CD4-positive, CD25-positive, alpha-beta regulatory T cell (primary cell): ENCODE data around the gene NUMA1. TPM values are rescaled to one million over a fixed set of nuclear protein-coding genes. Genes with fewer than 3 reads are reported as not detected.
A peak's percentile ranks its signal among the peaks of the same experiment; 100 is the strongest.

ENCODE experiments used
- ATAC-seq, 2 donors: fragments of 150-1000 bp; cut with Tn5 transposase; one replicate each; pipeline ENCODE4 v1.10.0; 2021; ENCODE audit warnings: low read depth in 2 of 2, moderate number of reproducible peaks in 2 of 2, moderate library complexity in 1 of 2
- DNase-seq, 3 donors: peaks; one replicate each; pipeline versions ENCODE4 v3.0.0 to v3.0.0-alpha.2; 2012 to 2022; ENCODE audit warnings: mixed read lengths in 1 of 3
- H3K27ac ChIP-seq: one replicate; pipeline ENCODE4 v1.7.0; 2013; ENCODE audit warnings: mild to moderate bottlenecking, low read length; ENCODE audit not compliant: insufficient read depth, poor library complexity, severe bottlenecking
- H3K27me3 ChIP-seq: one replicate; pipeline ENCODE4 v1.7.0; 2013; ENCODE audit warnings: low read length; ENCODE audit not compliant: control insufficient read depth, insufficient read depth
- H3K36me3 ChIP-seq: one replicate; pipeline ENCODE4 v1.7.0; 2013; ENCODE audit warnings: mild to moderate bottlenecking, low read length, moderate library complexity; ENCODE audit not compliant: control insufficient read depth, insufficient read depth
- H3K4me1 ChIP-seq: 2 replicates; pipeline ENCODE4 v1.7.0; 2013; ENCODE audit warnings: mild to moderate bottlenecking, low read length; ENCODE audit not compliant: insufficient read depth, control insufficient read depth, poor library complexity, severe bottlenecking
- H3K4me3 ChIP-seq: one replicate; pipeline ENCODE4 v1.7.0; 2013; ENCODE audit warnings: low read depth, mild to moderate bottlenecking, low read length, moderate library complexity
- H3K9me3 ChIP-seq, 2 experiments: 1 replicate in 1 of 2; 2 replicates in 1 of 2; pipeline ENCODE4 v1.7.0; 2013; ENCODE audit warnings: low read length in 2 of 2, mild to moderate bottlenecking in 1 of 2, moderate library complexity in 1 of 2; ENCODE audit not compliant: control insufficient read depth in 2 of 2
- H3K27ac Mint-ChIP-seq, 3 donors: one replicate each; pipeline ENCODE4 v1.8.0; 2020 to 2022; ENCODE audit warnings: mild to moderate bottlenecking in 3 of 3, mixed read lengths in 3 of 3, moderate library complexity in 2 of 3
- H3K27me3 Mint-ChIP-seq: one replicate; pipeline ENCODE4 v1.8.0; 2022; ENCODE audit warnings: mild to moderate bottlenecking, mixed read lengths
- H3K36me3 Mint-ChIP-seq: one replicate; pipeline ENCODE4 v1.8.0; 2020; ENCODE audit warnings: mixed read lengths
- H3K4me1 Mint-ChIP-seq, 4 donors: one replicate each; pipeline ENCODE4 v1.8.0; 2020 to 2022; ENCODE audit warnings: mixed read lengths in 4 of 4, mild to moderate bottlenecking in 1 of 4
- H3K4me3 Mint-ChIP-seq, 4 donors: one replicate each; pipeline ENCODE4 v1.8.0; 2020 to 2022; ENCODE audit warnings: mild to moderate bottlenecking in 4 of 4, mixed read lengths in 4 of 4, moderate library complexity in 3 of 4
- H3K9me3 Mint-ChIP-seq, 7 donors: one replicate each; pipeline ENCODE4 v1.8.0; 2020 to 2022; ENCODE audit warnings: mixed read lengths in 7 of 7, mild to moderate bottlenecking in 3 of 7, moderate library complexity in 2 of 7
- polyA plus RNA-seq, 4 donors: library from polyadenylated mRNA; unstranded; fragments of 300-500 nt; fragmentation: Illumina TruSeq; gene quantifications; one replicate each; pipeline ENCODE4 v1.2.3, GENCODE V29; 2021
- total RNA-seq: library from RNA; stranded (reverse); gene quantifications from one replicate; pipeline ENCODE4 v1.2.3, GENCODE V29; 2022

NUMA1 gene, protein sequence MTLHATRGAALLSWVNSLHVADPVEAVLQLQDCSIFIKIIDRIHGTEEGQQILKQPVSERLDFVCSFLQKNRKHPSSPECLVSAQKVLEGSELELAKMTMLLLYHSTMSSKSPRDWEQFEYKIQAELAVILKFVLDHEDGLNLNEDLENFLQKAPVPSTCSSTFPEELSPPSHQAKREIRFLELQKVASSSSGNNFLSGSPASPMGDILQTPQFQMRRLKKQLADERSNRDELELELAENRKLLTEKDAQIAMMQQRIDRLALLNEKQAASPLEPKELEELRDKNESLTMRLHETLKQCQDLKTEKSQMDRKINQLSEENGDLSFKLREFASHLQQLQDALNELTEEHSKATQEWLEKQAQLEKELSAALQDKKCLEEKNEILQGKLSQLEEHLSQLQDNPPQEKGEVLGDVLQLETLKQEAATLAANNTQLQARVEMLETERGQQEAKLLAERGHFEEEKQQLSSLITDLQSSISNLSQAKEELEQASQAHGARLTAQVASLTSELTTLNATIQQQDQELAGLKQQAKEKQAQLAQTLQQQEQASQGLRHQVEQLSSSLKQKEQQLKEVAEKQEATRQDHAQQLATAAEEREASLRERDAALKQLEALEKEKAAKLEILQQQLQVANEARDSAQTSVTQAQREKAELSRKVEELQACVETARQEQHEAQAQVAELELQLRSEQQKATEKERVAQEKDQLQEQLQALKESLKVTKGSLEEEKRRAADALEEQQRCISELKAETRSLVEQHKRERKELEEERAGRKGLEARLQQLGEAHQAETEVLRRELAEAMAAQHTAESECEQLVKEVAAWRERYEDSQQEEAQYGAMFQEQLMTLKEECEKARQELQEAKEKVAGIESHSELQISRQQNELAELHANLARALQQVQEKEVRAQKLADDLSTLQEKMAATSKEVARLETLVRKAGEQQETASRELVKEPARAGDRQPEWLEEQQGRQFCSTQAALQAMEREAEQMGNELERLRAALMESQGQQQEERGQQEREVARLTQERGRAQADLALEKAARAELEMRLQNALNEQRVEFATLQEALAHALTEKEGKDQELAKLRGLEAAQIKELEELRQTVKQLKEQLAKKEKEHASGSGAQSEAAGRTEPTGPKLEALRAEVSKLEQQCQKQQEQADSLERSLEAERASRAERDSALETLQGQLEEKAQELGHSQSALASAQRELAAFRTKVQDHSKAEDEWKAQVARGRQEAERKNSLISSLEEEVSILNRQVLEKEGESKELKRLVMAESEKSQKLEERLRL (N-terminal part only)
- 272 TPM for total RNA-seq
- 10 to 100 TPM; 14.0 to 27.2 (median 20.5) TPM for polyA plus RNA-seq

DNA sequence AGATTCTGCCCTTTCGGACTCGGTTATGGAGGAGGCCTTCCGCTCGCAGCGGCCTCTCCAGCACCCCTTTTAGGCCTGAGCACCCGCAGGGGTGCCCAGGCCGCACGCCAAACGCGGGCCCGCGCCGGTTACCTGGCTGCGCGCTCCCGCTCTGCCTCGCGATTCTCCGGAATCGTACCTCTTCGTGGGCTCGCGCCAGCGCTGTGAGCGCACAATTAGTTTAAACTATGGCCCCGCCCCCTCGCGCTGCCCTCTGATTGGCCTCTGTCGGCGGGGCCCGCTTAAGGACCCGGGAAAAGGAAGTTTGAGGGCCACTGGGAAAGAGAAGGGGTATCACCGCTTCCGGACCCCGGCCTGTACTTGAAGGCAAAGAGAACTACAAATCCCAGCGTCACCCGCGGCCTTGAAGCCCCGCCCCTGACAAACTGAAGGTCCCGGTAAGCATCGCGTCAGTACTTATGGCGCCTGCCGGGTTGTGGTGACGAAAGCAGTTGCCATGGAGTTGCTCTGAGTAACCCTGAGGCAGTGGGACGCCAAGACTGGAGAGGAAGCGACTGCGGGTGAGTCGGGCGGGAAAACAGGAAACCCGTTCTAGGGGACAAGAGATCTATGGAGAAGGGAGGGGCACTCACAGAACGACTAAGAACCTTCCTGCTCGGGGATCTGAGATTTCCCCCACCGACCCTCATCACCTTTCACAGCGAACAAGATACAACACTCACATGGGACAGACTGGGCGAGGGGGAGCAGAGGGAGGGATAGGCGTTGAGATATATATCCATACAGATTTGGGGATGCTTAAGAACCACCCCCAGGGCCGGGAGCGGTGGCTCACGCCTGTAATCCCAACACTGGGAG lies at the start of gene NUMA1, which contains the start of gene LRRC51:
NUMA1 (minus strand) TSS at position 217 of the 858 bp plus-strand sequence. CDS start 44,599 bp downstream, outside the sequence.
LRRC51 (plus strand) TSS at position 525 of the 858 bp plus-strand sequence. CDS start 8,234 bp downstream, outside the sequence.
- H3K27ac Mint-ChIP-seq = peak within 1 kb of the TSS; percentile 98 to 99 (median 99)
- Histone ChIP-seq H3K9me3 (no peaks in the 10 kb centered on the region), H3K4me3 (peak within 1 kb of the TSS; percentile 86), H3K36me3 (peaks cover 3% of the 10 kb centered on the region), H3K27me3 (no peaks in the 10 kb centered on the region), H3K4me1 (peaks cover 17% of the 10 kb centered on the region), H3K27ac (peak within 1 kb of the TSS; percentile 91)
- H3K9me3 Mint-ChIP-seq = no peaks in the 10 kb centered on the region
- peaks cover 26 to 60% (median 50%) of the 10 kb centered on the region in 4 donors for H3K4me1 Mint-ChIP-seq
- peak; percentile 92 to 93 for ATAC-seq
- H3K36me3 Mint-ChIP-seq = peaks cover 10% of the 10 kb centered on the region
- H3K4me3 Mint-ChIP-seq = peak within 1 kb of the TSS; percentile 81 to 96 (median 92)
- DNase-seq = peak; percentile 99 to 100 (median 99)
- H3K27me3 Mint-ChIP-seq = no peaks in the 10 kb centered on the region

DNA sequence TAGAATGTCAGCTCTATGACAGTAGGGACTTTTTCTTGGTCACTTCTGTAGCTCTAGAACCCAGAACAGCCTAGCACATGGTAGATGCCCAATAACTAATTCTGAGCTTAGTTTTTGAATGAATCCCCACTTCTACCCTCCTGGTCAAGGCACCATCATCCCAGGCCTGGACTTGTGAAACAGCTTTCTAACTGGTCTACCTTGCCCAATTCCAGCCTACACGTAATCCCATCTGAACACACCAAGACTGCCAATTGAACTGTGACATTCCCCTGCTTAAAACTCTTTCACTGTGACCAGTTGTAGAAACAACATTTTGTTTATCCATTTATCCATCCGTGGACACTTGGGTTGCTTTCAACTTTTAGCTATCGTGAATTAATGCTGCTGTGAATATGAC lies 49.0 kb upstream of the NUMA1 start:
- Histone ChIP-seq H3K4me1 (no peaks in the 10 kb centered on the region), H3K36me3 (no peaks in the 10 kb centered on the region), H3K4me3 (no peak overlapping the region), H3K27me3 (peaks cover 18% of the 10 kb centered on the region), H3K27ac (no peak overlapping the region), H3K9me3 (peaks cover 13 to 16% of the 10 kb centered on the region in 2 experiments)
- H3K27me3 Mint-ChIP-seq = peaks cover 32% of the 10 kb centered on the region
- peaks cover 0 to 24% (median 9%) of the 10 kb centered on the region in 7 donors for H3K9me3 Mint-ChIP-seq
- H3K4me1 Mint-ChIP-seq = no peaks in the 10 kb centered on the region
- no peaks in the 10 kb centered on the region for H3K36me3 Mint-ChIP-seq
- no peak for ATAC-seq
- no peak overlapping the region for H3K27ac Mint-ChIP-seq
- no peak overlapping the region for H3K4me3 Mint-ChIP-seq
- no peak for DNase-seq

DNA sequence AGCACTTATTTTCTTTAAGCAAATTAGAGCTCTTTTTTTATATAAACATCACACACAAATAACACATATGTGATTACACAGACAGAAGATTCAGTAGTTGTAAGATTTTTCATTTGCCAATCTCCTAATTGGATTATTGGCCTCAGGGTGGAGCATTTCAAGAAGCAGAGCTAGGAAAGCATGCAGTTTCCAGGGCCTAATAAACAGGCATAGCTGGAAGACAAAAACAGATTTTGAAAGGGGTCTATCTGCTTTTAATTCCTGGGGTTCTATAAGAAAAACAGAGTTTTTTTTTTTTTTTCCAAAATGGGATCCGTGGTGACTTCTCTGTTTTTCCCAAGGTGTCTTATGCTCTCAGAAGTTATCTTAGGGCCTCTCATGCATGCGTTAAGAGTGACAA lies 47.6 kb upstream of the NUMA1 start:
- Mint-ChIP-seq H3K27me3 (peaks cover 31% of the 10 kb centered on the region), H3K9me3 (peaks cover 0 to 24% (median 9%) of the 10 kb centered on the region in 7 donors), H3K36me3 (no peaks in the 10 kb centered on the region), H3K4me3 (no peak overlapping the region), H3K4me1 (no peaks in the 10 kb centered on the region), H3K27ac (peak overlapping the region in 1 of 3 donors; percentile 2)
- Histone ChIP-seq H3K27ac (no peak overlapping the region), H3K4me1 (no peaks in the 10 kb centered on the region), H3K4me3 (no peak overlapping the region), H3K9me3 (peaks cover 13 to 16% of the 10 kb centered on the region in 2 experiments), H3K36me3 (no peaks in the 10 kb centered on the region), H3K27me3 (peaks cover 10% of the 10 kb centered on the region)
- no peak for ATAC-seq
- DNase-seq = no peak

DNA sequence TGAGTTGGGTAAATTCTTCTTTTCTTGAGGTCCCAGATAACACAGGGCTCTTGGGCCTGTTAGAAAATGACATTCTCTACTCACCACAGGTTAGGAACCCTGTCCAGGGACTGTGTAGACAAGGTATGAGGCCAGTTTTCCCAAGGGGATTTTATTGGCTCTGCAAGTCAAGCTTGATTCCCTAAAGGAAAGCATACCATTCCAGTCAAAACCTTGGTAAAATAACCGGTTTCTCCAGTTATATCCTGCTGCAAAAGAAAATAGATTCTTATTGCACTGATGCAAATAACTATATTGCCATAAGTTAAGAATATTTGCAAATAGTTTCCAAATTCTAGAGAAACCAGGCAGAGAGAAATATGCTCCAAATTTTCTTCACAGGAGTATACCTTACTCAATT lies 45.6 kb upstream of the NUMA1 start:
- Mint-ChIP-seq H3K36me3 (no peaks in the 10 kb centered on the region), H3K4me3 (no peak overlapping the region), H3K9me3 (peaks cover 0 to 24% (median 9%) of the 10 kb centered on the region in 7 donors), H3K27ac (no peak overlapping the region), H3K27me3 (peaks cover 31% of the 10 kb centered on the region), H3K4me1 (no peaks in the 10 kb centered on the region)
- ATAC-seq = no peak
- DNase-seq = no peak
- Histone ChIP-seq H3K4me1 (no peaks in the 10 kb centered on the region), H3K4me3 (no peak overlapping the region), H3K27ac (no peak overlapping the region), H3K27me3 (peaks cover 7% of the 10 kb centered on the region), H3K36me3 (no peaks in the 10 kb centered on the region), H3K9me3 (peaks cover 13 to 16% of the 10 kb centered on the region in 2 experiments)

DNA sequence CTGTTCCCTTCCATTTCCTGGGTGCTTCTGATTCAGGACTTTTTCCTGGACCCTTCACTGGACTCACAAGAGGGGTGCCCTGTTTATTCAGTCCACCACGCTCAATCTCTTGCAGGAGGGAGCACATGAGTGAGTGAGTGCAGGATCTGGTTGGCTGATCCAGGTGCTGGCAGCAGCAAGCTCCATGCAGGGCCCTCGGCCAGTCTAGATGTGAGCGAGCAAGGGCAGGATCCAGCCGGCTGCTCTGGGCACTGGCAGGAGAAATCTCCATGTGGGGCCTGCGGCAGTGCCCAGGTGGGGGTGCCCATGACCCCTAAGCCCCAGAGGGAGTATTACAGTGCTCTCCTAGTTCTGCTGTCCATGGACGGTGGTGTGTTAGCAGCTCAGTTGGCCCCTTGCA lies 43.7 kb upstream of the NUMA1 start:
- H3K4me3 Mint-ChIP-seq = peak overlapping the region in 1 of 4 donors; percentile 29
- Histone ChIP-seq H3K4me1 (no peaks in the 10 kb centered on the region), H3K4me3 (no peak overlapping the region), H3K27ac (no peak overlapping the region), H3K27me3 (peaks cover 3% of the 10 kb centered on the region), H3K9me3 (peaks cover 13 to 16% of the 10 kb centered on the region in 2 experiments), H3K36me3 (no peaks in the 10 kb centered on the region)
- H3K36me3 Mint-ChIP-seq = no peaks in the 10 kb centered on the region
- DNase-seq (no peak), ATAC-seq (no peak)
- no peak overlapping the region for H3K27ac Mint-ChIP-seq
- H3K27me3 Mint-ChIP-seq = peaks cover 29% of the 10 kb centered on the region
- no peaks in the 10 kb centered on the region for H3K4me1 Mint-ChIP-seq
- H3K9me3 Mint-ChIP-seq = peaks cover 0 to 21% (median 6%) of the 10 kb centered on the region in 7 donors

DNA sequence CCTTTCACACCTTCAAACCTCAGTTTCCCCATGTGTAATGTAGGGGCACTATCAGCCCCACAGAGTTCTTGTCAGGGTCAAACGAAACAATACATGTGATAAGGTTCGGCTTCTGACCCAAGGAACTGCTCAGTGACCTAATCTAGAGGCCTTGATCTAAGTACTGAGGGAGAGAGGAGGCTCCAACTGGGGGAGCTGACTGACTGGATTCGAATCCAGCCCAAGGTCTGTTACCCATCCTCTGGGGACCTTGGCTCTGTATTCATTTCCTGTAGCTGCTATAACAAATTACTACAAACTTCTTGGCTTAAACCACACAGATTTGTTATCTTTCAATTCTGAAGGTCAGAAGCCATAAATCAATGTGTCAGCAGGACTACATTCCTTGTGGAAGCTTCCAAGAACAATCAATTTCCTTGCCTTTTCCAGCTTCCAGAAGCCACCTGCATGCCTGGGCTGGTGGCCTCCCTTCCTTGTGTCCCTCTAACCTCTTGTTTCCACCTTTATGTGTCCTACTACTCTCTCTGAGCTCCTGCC lies 42.8 kb upstream of the NUMA1 start:
- H3K27me3 Mint-ChIP-seq = peaks cover 22% of the 10 kb centered on the region
- peaks cover 5 to 10% of the 10 kb centered on the region in 2 experiments for H3K9me3 ChIP-seq
- no peak for DNase-seq
- H3K36me3 Mint-ChIP-seq = no peaks in the 10 kb centered on the region
- no peak overlapping the region for H3K4me3 Mint-ChIP-seq
- H3K36me3 ChIP-seq = no peaks in the 10 kb centered on the region
- H3K4me3 ChIP-seq = no peak overlapping the region
- ATAC-seq = no peak
- H3K27ac ChIP-seq = no peak overlapping the region
- H3K4me1 ChIP-seq = no peaks in the 10 kb centered on the region
- no peaks in the 10 kb centered on the region for H3K4me1 Mint-ChIP-seq
- no peaks in the 10 kb centered on the region for H3K27me3 ChIP-seq
- peaks cover 0 to 13% (median 2%) of the 10 kb centered on the region in 7 donors for H3K9me3 Mint-ChIP-seq
- no peak overlapping the region for H3K27ac Mint-ChIP-seq
